Limb (tissue), 2 donors: ENCODE data around the gene TREX2.
"Not testable (repeated sequence)": the region's sequence is repeated elsewhere in the genome, so short reads cannot be mapped to it uniquely, and the experiment has no call there.

ENCODE experiments used
- DNase-seq, 2 donors: peaks; one replicate each; pipeline ENCODE4 v3.0.0-alpha.2; 2016; ENCODE audit errors: extremely low spot score in 2 of 2

TREX2 gene

GRCh38 chrX:153408871-153409351 is 36.9 kb downstream of the TREX2 start:
- DNase-seq, result no peak

- DNase-seq, result no peak
These were observed 37.6 kb downstream of the TREX2 start for GRCh38 chrX:153408221-153408721.

- no peak for DNase-seq
These were observed 38.1 kb downstream of the TREX2 start for GRCh38 chrX:153407736-153408135.

GRCh38 chrX:153406903-153407302 is 39.0 kb downstream of the TREX2 start:
- no peak for DNase-seq

GRCh38 chrX:153406011-153406410 is 39.8 kb downstream of the TREX2 start:
- DNase-seq, result no peak

GRCh38 chrX:153405426-153405825 is 40.4 kb downstream of the TREX2 start:
- DNase-seq, result no peak

- not testable (repeated sequence) for DNase-seq
These were observed 41.5 kb downstream of the TREX2 start for GRCh38 chrX:153404333-153404732.

- DNase-seq, result no peak
These were observed 44.6 kb downstream of the TREX2 start, which contains the start of gene PNMA6E for GRCh38 chrX:153401133-153401764. Gene PNMA6E (minus strand): TSS chrX:153401350. CDS start chrX:153398849, 2,501 bp downstream.

- no peak for DNase-seq
These were observed 45.4 kb downstream of the TREX2 start for GRCh38 chrX:153400146-153401132.

- DNase-seq, result no peak
These were observed 47.4 kb downstream of the TREX2 start for GRCh38 chrX:153398275-153398960.

GRCh38 chrX:153397256-153397960 is 48.4 kb downstream of the TREX2 start:
- no peak for DNase-seq

GRCh38 chrX:153396320-153397195 is 49.3 kb downstream of the TREX2 start:
- no peak for DNase-seq

GRCh38 chrX:153395613-153396319 is 50.1 kb downstream of the TREX2 start:
- DNase-seq, result no peak

- DNase-seq, result no peak
These were observed 51.2 kb downstream of the TREX2 start for GRCh38 chrX:153394612-153395011.
